Measurements from ENCODE around the gene EFCAB6. TPM values are rescaled to one million over a fixed set of nuclear protein-coding genes. Genes with fewer than 3 reads are reported as not detected.

EFCAB6 gene
- polyA plus RNA-seq, 2 of the 4 experiments (the other 2 are of a cell fraction): 0.46 to 1.2 TPM

DNA sequence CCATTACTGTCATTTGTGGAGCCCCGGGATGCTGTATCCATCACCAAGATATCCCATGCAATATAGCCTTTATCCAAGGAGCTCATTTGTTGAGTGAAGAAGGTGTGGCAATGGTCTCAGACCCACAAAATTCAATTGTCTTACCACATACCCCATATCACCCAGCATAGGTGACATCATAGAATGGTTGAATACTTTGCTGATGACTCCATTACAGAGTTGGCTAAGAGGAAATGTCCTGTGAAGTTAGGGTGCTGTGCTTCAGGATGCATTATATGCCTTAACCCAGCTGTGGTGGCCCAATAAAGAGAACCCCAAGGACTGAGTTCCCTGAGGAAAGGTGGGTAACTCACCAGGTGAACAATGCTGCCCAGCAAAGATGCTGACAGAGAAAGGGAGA is 113.7 kb downstream of the EFCAB6 start:
- ChIA-PET POLR2A (no interaction called here), CTCF (no interaction called here)
- TF ChIP-seq KDM1A (IDR thresholded peaks at IDR 0.05; ENCODE audit: low read depth) (no peak), RFX5 (IDR thresholded peaks at IDR 0.05) (no peak), MAZ (IDR thresholded peaks at IDR 0.05; ENCODE audit: borderline replicate concordance, low read depth, low read length) (no peak), JUN (IDR thresholded peaks at IDR 0.05) (no peak), JUNB (IDR thresholded peaks at IDR 0.05) (no peak), FOXS1 (CRISPR knock-in tag; IDR thresholded peaks at IDR 0.05) (no peak), TFCP2L1 (CRISPR knock-in tag; IDR thresholded peaks at IDR 0.05) (no peak)
- TF ChIP-seq, protein P1, sequence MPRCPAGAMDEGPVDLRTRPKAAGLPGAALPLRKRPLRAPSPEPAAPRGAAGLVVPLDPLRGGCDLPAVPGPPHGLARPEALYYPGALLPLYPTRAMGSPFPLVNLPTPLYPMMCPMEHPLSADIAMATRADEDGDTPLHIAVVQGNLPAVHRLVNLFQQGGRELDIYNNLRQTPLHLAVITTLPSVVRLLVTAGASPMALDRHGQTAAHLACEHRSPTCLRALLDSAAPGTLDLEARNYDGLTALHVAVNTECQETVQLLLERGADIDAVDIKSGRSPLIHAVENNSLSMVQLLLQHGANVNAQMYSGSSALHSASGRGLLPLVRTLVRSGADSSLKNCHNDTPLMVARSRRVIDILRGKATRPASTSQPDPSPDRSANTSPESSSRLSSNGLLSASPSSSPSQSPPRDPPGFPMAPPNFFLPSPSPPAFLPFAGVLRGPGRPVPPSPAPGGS (IDR thresholded peaks at IDR 0.05): no peak
- no peaks in the 10 kb centered on the region for H3K9me3 ChIP-seq
- FAIRE-seq (no peak), ATAC-seq (no peak), DNase-seq (ENCODE audit: low read depth in 1 of 2, low spot score in 1 of 2) (no peak)
- no peak overlapping the region for H3K4me3 ChIP-seq
- H3K4me2 ChIP-seq: no peak overlapping the region
- H3K27ac ChIP-seq: no peak overlapping the region
- WGBS (ENCODE audit: missing lambda C conversion rate): 100% methylated on average over 1 of the region's 1 CpG
- no peaks in the 10 kb centered on the region for H3K4me1 ChIP-seq

DNA sequence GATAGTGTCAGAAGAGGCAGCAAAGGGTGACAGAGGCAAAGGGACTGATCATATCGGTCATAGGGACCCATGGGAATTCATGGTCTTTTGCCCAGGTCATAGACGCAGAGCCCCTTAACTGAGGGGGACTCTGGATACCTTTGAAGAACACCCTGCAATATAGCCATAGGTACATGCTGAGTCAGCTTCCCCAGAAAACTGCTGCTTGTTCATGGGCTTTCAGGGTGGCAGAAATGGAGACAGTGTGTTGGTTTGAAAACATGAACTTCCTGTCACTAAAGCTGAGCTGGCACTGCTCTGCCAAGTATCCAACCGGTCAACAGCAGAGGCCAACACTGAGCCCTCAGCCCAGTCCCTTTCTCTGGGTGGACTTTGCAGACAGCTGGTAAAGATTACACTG is 114.2 kb downstream of the EFCAB6 start:
- FAIRE-seq: no peak
- Histone ChIP-seq H3K4me2 (no peak overlapping the region), H3K4me3 (no peak overlapping the region), H3K9me3 (no peaks in the 10 kb centered on the region), H3K27ac (no peak overlapping the region), H3K4me1 (no peaks in the 10 kb centered on the region)
- ChIA-PET POLR2A (no interaction called here), CTCF (no interaction called here)
- no peak for DNase-seq (ENCODE audit: low read depth in 1 of 2, low spot score in 1 of 2)
- no peak for ATAC-seq
- WGBS (ENCODE audit: missing lambda C conversion rate): 57% methylated on average over 2 of the region's 3 CpGs
- TF ChIP-seq CBX8 (IDR thresholded peaks at IDR 0.05) (no peak), HEYL (CRISPR knock-in tag; IDR thresholded peaks at IDR 0.05) (no peak), POLR2AphosphoS2 (conservative IDR thresholded peaks at IDR 0.05; ENCODE audit: low read length) (no peak), MAFK (IDR thresholded peaks at IDR 0.05; ENCODE audit: partially characterized antibody) (peak; percentile 66), RCOR1 (IDR thresholded peaks at IDR 0.05; ENCODE audit: low read depth, low read length) (no peak)

DNA sequence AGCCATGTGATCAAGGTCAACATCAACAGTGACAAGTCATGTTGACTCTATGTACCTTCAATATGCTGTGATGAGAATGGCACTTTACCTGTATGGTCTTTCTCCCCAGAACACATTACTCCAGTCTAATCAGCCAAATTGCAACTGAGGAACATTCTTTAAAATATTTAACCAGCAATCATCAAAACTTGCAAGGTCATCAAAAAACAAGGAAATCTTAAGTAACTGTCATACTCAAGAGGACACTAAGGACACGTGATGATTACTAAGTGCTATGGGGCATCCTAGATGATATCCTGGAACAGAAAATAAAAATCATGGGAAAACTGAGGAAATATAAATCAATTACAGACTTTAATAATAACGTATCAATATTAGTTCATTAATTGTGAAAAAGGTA is 118.9 kb downstream of the EFCAB6 start:
- no peak overlapping the region for H3K27ac ChIP-seq
- ChIA-PET POLR2A (no interaction called here), CTCF (no interaction called here)
- H3K4me2 ChIP-seq: no peak overlapping the region
- ATAC-seq (no peak), DNase-seq (ENCODE audit: low read depth in 1 of 2, low spot score in 1 of 2) (no peak), FAIRE-seq (no peak)
- H3K9me3 ChIP-seq: no peaks in the 10 kb centered on the region
- TF ChIP-seq FOSL2 (IDR thresholded peaks at IDR 0.05) (no peak), FOSL2 (CRISPR knock-in tag; IDR thresholded peaks at IDR 0.05) (no peak), KDM1A (IDR thresholded peaks at IDR 0.05; ENCODE audit: low read depth) (no peak), MAFK (IDR thresholded peaks at IDR 0.05; ENCODE audit: partially characterized antibody) (peak; percentile 95)
- no peaks in the 10 kb centered on the region for H3K4me1 ChIP-seq
- H3K4me3 ChIP-seq: no peak overlapping the region
- 32% methylated on average over 2 of the region's 2 CpGs for WGBS (ENCODE audit: missing lambda C conversion rate)

DNA sequence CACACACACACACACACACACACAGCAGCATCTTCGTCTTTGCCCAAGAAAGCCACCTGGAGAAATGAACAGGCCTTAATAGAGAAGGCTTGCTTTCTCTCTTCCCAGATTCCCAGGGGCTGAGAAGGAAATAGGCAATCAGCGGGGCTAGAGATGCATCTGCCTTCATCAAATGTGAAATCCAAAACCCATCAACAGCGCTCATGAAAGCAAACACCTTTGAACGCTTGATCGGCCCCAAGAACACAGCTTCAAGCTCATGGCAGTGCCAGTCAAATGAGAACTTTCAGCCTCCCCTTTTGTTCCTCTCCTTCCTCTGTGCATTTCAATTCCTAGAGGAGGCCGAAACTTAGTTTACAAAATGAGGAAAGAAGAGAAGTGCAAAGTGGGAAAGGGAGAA is 122.7 kb downstream of the EFCAB6 start:
- no peak for ATAC-seq
- WGBS (ENCODE audit: missing lambda C conversion rate): 79% methylated on average over 6 of the region's 6 CpGs
- CTCF ChIA-PET: no interaction called here
- DNase-seq (ENCODE audit: low read depth in 1 of 2, low spot score in 1 of 2): no peak
- TF ChIP-seq, protein P2, sequence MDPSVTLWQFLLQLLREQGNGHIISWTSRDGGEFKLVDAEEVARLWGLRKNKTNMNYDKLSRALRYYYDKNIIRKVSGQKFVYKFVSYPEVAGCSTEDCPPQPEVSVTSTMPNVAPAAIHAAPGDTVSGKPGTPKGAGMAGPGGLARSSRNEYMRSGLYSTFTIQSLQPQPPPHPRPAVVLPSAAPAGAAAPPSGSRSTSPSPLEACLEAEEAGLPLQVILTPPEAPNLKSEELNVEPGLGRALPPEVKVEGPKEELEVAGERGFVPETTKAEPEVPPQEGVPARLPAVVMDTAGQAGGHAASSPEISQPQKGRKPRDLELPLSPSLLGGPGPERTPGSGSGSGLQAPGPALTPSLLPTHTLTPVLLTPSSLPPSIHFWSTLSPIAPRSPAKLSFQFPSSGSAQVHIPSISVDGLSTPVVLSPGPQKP (IDR thresholded peaks at IDR 0.05; ENCODE audit: low read depth, low read length): no peak
- TF ChIP-seq RARB (CRISPR knock-in tag; IDR thresholded peaks at IDR 0.05): no peak
- no peak for TF ChIP-seq ZC3H11A (IDR thresholded peaks at IDR 0.05)
- TF ChIP-seq JUNB (IDR thresholded peaks at IDR 0.05): no peak
- TF ChIP-seq SREBF2 (IDR thresholded peaks at IDR 0.05): no peak
- no peak for TF ChIP-seq FOXS1 (CRISPR knock-in tag; IDR thresholded peaks at IDR 0.05)
- no peak for TF ChIP-seq TFCP2L1 (CRISPR knock-in tag; IDR thresholded peaks at IDR 0.05)
- no peak for TF ChIP-seq KDM1A (IDR thresholded peaks at IDR 0.05; ENCODE audit: low read depth)
- TF ChIP-seq, protein P3, sequence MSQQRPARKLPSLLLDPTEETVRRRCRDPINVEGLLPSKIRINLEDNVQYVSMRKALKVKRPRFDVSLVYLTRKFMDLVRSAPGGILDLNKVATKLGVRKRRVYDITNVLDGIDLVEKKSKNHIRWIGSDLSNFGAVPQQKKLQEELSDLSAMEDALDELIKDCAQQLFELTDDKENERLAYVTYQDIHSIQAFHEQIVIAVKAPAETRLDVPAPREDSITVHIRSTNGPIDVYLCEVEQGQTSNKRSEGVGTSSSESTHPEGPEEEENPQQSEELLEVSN (IDR thresholded peaks at IDR 0.05; ENCODE audit: borderline replicate concordance, low read depth): no peak
- no peak for TF ChIP-seq SMC3 (IDR thresholded peaks at IDR 0.05)
- TF ChIP-seq KDM5A (IDR thresholded peaks at IDR 0.05): no peak
- TF ChIP-seq HDAC2 (IDR thresholded peaks at IDR 0.05): no peak
- TF ChIP-seq MAFK (IDR thresholded peaks at IDR 0.05; ENCODE audit: partially characterized antibody): no peak
- no peak for TF ChIP-seq FOSL2 (IDR thresholded peaks at IDR 0.05)
- no peak for TF ChIP-seq FOSL2 (CRISPR knock-in tag; IDR thresholded peaks at IDR 0.05)
- no peak for TF ChIP-seq MYC (IDR thresholded peaks at IDR 0.05; ENCODE audit: borderline replicate concordance, low read length)
- TF ChIP-seq POLR2A (IDR thresholded peaks at IDR 0.05; ENCODE audit: low read length): no peak
- Histone ChIP-seq H3K4me1 (no peaks in the 10 kb centered on the region), H3K4me3 (no peak overlapping the region), H3K27ac (no peak overlapping the region), H3K4me2 (no peak overlapping the region), H3K9me3 (no peaks in the 10 kb centered on the region)
- POLR2A ChIA-PET: no interaction called here
- no peak for FAIRE-seq
